Epithelial cell of esophagus (primary cell): ENCODE measurements around the gene COL26A1.

Source experiments
- DNase-seq: peaks from one replicate; pipeline ENCODE4 v3.0.0; 2010; ENCODE audit warnings: low read depth
- H3K4me3 ChIP-seq: 2 replicates; pipeline ENCODE4 v1.5.1; 2011; ENCODE audit warnings: mild to moderate bottlenecking, low read length, control low read depth
- CTCF ChIP-seq: IDR thresholded peaks from 2 replicates; pipeline ENCODE4 v1.5.1; 2011; ENCODE audit warnings: low read depth, mild to moderate bottlenecking, low read length, control low read depth, inconsistent platforms; ENCODE audit not compliant: insufficient read depth; ENCODE audit errors: missing control alignments

Gene COL26A1

GRCh38 chr7:101538596-101539459 lies 176.2 kb downstream of the COL26A1 start:
- TF ChIP-seq CTCF = peak; percentile 80
- DNase-seq = peak; percentile 42

GRCh38 chr7:101539784-101540183 lies 177.1 kb downstream of the COL26A1 start:
- no peak for DNase-seq
- H3K4me3 ChIP-seq = no peak overlapping the region
- no peak for TF ChIP-seq CTCF

More at GRCh38 chr7:101538596-101539459, 176.2 kb downstream of the COL26A1 start:
- no peak overlapping the region for H3K4me3 ChIP-seq

- H3K4me3 ChIP-seq = no peak overlapping the region
- TF ChIP-seq CTCF = peak; percentile 84
Measured at GRCh38 chr7:101542527-101543241, 180.0 kb downstream of the COL26A1 start.

GRCh38 chr7:101543242-101543766 lies 180.6 kb downstream of the COL26A1 start:
- no peak overlapping the region for H3K4me3 ChIP-seq
- DNase-seq = no peak
- no peak for TF ChIP-seq CTCF

More at GRCh38 chr7:101542527-101543241, 180.0 kb downstream of the COL26A1 start:
- peak; percentile 64 for DNase-seq

GRCh38 chr7:101543846-101544245 lies 181.2 kb downstream of the COL26A1 start:
- DNase-seq = no peak
- H3K4me3 ChIP-seq = no peak overlapping the region
- no peak for TF ChIP-seq CTCF

GRCh38 chr7:101545441-101546190 lies 182.9 kb downstream of the COL26A1 start:
- H3K4me3 ChIP-seq = no peak overlapping the region
- TF ChIP-seq CTCF = no peak
- DNase-seq = no peak
